SK-N-MC (cell line): Measurements from ENCODE around the gene GPR135.

Experiments
- EZH2 ChIP-seq: fragments of 200-600 bp; sonication (generic); IDR thresholded peaks from one replicate; pipeline ENCODE4 v1.6.1; 2017; ENCODE audit warnings: antibody characterized with exemption
- FOXP2 ChIP-seq: optimal IDR thresholded peaks from 2 replicates; pipeline ENCODE3; 2011; ENCODE audit warnings: mild to moderate bottlenecking, moderate library complexity; ENCODE audit not compliant: insufficient read depth; ENCODE audit errors: extremely low read length, control extremely low read depth

DNA sequence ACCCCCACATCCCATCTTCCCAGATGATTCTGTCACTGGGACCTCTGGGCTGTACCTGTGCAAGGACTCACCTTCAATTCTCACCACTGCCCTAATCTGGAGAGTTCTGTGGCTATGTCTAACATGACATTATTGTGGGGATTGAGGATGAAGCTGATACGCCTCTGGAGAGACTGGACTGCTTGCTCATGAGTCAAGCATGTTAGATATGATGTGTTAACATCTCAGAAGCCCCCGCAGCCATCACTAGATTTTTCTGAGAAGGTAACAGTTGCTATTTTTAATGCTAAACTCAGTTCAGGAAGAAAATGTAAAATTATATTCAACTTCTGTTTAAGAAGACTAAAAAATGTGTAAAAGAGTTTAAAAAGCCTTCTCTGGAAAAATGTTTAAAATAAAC, 44.8 kb upstream of the GPR135 start:
- TF ChIP-seq EZH2 (no peak), FOXP2 (no peak)
